CD4-positive, alpha-beta T cell treated with Interleukin-21 for 1 hour (primary cell): ENCODE measurements around the gene ALX4.

Source experiments
- DNase-seq: peaks from one replicate; pipeline ENCODE4 v3.0.0-alpha.2; 2020

ALX4 gene

DNA sequence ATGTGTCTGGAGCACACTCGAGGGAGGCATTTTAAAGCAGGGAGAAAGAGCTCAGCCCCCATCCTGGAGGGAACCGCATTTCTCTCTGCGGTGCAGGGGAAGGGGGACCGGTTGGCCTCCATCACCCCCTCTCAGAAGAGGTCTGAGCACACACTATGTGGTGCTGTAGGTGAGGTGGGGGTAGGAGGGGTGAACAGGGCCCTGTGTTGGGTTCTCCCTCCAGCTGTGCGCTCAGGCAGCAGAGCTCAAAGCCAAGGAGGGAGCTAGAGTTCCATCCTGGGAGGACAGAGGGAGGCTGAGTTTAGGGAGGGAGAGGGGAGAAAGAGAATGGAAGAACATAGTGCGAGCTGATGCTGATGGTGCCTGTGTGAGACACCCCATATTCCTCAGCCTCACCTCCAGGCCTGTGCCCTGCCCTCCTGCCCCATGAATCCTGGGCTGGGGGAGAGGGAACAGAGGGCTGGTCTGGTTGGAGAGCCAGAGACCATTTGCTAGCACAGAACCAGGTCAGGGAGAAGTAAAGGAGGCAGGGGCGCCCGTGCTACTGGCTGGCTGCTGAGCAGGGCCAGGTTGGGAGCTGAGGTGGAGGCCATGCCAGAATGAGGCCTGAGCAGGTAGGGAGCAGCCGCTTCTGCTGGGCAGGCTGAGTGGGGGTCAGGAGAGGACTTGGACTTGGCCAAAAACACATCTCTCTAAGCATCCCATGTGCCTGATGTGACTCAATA is 43.7 kb downstream of the ALX4 start:
- DNase-seq = no peak

DNA sequence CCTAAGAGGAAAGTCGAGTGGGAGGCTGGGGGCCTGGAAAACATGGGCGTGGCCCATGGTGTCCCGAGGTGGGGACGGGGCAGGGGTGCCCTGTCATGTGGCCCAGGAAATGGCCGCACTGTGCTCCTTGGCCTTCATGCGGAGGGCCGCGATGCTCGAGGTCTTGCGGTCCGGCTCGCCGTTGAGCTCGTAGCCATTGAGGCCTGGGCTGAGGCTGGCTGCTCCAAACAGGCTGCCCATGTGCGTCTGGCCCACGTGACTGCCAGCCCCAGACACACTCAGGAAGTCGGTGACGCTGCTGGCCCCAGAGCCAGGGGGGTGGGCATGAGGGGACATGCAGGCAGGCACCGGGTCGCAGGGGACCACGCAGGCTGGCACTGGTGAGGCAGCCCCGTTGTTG is 45.2 kb downstream of the ALX4 start:
- DNase-seq = no peak

DNA sequence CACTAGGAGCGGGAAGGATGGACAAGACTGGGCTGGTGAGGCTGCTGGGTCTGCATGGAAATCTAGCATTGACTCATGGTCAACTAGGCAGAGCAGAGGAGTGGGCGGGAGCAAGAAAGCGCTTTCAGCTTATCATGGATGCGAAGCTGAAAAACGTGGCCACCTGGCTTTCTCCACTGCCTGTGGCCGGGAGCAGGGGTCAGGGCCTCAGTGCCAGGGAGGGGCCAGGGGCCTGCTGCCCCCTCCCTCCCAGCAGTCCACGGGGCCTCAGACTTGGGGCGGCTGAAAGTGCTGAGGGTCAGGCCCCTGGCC is 45.5 kb downstream of the ALX4 start:
- DNase-seq = no peak

DNA sequence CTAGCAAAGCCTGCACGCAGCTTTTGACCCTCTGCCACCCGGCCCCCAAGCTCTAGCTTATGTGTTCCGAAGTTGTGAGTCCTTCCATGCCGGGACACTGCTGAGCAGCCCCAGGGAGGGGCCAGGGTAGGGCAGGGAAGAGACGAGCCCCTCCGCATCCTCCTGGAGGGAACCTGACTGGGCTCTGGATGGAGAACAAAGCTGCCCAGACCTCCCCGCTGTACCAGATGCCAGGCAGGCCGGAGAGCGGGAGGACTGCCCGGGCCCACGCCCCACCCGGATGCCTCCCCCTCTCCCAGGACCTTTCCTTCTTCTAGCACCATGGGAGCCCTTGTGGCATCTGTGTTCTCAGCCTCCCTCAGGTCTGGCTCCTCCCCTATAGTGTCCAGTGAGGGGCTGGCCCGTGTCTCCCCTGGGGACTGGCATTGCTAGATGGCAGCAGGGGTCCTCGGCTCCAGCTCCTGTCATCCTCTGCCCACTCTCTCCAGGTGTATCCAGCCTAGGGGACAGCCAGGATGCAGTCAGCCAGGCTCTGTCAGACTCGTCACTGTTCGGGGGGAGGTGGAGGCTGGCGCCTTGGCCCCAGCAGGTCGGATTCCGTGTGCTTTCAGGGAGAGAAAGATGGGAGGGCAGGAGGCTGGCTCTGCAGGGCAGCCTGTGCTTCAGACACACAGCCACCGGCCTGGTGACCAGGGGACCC is 46.1 kb downstream of the ALX4 start:
- no peak for DNase-seq

DNA sequence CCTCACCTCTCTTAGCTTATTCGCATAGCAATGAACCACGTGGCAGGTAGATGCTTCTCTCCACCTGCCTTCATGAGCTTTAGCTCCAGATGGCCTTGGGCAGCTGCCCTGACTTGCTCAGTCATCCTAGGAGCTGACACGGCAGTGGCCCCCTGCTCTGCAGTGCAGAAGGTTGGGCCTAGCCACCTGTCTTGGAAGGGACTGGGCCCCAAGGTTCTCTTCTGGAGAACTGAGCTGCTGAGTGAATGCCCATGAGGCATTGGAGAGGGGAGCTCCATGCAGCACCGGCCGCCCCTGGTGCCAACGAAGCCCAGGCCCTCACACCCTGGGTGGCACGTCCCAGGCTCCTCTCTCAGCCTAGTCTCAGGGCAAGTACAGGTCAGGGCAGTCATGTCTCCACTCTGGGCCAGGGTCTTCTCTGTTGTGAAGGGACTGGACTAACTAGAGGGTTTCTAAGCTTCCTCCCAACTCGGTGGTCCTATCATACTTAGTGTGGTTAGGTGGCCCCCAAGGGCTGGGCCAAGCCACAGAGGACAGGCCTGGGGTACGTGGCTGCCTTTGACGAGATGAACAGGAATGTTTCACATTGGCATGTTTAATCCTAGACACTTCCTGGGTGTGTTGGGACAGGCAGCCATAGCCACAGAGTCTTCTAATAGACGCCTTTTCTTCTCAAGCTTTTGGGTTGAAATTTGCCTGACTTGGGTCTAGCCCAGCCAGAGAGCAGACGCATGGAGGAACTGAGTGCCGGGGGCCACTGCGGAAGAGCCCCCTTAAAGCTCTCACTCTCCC is 47.9 kb downstream of the ALX4 start:
- no peak for DNase-seq

DNA sequence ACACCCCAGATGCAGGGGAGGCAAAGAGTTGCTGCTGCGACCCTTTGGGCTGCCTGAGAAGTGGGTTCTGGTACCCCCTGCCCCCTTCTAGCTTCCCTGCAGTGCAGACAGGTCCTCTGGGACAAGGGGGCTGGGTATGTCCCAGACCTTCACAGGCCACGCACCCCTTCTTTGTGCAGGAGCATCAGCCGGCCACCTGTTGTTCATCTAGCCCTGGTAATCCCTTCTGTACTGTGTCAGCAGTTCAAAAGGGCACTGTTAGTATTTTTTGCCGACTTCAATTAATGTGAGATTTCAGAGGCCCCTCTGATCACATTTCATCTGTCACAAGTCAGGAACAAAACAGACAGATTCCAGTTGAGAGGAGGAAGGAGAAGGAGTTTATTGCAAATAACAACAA is 49.9 kb downstream of the ALX4 start:
- DNase-seq = no peak

DNA sequence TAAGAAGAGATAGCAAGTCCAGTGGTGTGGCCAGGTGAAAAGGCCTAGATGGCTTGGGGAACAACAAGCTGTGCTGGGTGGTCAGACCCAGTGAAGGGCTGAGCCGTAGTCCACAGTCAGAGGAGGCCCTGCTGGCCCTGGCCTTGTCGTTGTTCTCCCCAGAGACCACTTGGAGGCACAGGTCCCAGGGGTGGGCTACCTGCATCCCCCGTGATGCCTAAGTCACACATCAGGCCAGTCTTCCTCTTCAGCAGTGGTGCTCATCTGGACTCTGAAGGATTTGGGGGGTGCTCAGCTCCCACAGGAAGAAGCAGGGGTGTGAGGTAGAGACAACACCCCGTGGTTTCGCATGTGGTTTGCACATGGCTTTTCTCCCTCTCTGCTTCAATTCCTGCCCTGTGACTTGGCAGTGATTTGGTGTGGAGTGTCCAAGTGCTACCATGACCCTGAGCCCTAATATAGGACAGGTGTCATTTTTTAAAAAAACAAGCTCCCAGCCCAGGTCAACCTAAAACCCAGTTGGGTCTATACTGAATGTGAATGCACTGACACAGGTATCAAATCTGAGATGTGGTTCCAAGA is 51.0 kb downstream of the ALX4 start:
- DNase-seq = no peak

DNA sequence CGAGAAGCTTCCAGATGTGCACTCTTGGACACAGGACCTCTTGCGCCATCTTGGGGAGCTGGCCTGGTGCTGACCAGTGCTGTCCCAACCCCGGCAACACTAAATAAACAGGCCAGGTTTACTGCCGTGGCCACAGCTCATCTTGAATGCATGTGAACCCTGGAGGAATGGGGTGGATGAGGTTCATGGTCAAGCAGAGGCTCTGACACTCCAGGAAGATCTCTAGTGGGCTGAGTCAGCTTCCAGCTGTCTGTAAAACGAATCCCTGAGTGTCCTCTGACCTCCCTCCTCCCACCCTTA is 51.8 kb downstream of the ALX4 start:
- no peak for DNase-seq

DNA sequence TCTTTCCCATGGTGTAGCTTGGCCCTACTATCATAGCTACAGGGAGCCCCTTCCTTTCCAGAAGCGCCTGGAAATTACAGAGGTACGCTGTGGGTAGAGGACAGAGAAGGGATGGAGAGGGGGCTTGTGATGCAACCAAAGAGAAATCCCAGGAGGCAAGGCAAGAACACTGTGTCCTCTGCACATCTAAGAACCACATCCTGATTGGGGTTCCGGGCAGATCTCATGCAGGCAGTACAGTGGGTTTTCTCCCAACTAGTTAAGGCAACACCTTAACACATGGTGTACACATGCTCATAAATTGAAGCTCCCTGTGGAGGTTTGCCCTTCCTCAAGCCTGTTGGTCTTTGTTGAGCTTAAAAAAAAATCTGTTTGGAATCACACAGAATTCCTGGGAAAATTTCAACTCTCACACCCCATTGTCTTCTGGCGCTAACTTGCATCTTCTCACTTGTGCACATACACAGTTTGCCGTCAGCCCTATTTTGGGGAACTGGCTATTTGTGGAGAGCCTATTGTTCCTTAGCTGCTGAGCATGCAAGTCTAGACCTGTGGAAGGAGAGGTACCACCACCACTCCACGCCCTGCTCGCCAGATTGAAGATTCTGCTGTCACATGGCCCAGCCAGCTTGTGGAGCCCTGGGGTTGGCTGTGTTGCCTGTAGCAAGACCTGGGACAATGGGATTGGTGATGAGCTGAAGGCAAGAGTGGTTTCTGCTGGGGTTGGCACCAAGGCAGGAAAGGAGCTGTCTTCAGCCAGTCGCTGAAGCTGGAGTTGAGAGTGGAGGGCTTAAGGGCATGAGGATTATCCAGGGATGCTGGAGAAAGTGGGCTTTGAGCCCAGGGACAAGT is 52.4 kb downstream of the ALX4 start:
- no peak for DNase-seq

DNA sequence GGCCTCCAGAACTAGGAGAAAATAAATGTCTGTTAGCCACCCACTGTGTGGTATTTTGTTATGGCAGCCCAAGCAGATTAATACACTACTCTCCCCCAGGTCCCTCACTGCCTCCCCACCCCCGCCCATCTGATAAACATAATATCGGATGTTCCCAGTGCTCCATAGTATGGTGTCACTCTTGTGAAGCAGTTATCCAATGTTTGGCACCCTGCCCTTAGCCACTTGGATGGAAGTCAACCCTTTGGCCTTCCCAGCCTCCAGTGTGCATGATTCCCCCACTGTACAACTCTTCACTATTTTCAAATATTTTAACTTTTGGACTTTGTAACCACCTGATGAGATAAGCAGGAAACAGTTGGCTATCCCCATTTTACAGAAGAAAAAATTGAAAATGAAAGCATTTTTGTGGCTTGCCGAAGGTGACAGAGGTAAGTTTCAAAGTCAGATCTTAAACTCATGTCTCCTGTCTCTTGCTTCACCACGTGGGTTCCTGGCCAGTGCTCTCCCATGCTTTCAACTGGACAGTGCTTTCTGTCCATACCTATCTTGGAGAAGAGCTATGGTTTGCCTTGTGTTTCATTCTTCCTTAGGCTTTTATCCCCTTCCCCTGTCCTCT is 53.2 kb downstream of the ALX4 start:
- DNase-seq = no peak

DNA sequence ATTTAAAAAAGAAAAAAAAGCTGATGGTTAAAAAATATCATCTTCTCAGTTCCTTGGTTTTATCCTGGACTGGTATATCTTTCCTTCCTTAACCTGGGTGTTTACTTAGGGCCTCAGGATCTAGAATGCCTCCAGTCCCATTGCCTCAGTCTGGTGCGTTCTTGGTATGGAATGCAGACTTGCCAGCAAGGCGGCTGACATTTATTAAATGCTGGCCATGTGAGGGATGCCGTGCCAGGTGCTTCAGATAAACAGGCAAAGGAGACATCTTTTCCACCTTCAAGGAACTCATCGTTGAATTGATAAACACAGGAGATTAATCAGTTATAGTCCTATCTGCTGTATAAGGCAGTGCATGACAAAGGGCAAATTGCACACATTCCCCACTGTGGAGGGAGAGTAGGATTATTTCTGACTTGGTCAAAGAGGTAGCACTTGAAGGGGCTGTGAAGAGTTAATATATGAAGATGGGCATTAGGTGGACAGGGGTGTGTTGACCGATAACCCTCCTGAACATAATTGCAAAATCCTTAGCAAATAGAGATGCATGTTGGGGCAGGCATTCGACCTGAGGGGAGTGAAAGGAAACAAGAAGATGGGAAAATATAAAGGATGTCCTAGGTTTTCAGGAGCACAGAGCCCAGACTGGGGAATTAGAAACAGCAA is 54.4 kb downstream of the ALX4 start:
- DNase-seq = no peak

DNA sequence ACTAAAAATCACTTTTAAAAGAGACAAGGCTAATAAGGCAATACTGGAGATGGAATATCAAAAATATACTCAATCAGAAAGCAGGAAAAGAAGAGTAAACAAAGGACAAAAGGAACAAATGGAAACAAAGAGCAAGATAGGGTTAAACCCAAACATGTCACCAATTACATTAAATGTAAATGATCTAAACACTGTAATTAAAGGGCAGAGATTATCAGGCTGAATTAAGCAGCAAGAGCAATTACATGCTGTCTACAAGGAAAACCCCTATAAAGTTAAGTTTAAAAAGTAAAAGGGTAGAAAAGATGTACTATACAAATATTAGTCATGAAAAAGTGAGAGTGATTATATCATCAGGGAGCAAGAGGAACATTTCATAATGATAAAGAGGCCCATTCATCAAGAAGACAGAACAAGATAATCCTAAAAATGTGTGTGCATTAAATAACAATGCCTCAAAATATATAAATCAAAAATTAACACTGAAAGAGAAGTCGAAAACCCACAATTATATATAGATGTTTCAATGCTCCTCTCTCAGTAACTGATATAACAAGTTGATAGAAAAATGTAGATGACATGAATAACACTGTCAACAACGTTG is 56.8 kb downstream of the ALX4 start:
- DNase-seq = no peak

DNA sequence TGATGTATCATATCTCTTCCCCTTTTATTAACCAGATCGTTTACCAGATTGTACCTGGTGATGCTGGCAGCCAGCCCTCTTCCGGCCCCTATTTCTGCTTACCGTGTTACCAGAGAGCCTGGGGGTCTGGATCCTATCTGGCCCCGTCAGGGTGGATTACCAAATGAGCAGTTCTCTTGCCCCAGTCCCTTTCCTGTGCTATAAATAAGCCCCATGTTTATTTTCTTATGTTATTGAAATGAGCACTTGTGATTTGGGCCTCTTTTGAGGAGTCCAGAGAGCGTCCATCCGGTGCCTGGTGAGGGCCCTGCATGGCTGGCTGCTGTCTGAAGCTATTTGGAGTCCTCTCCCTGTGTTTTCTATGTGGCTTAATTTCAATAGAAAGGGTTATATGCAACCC is 59.5 kb downstream of the ALX4 start:
- no peak for DNase-seq

DNA sequence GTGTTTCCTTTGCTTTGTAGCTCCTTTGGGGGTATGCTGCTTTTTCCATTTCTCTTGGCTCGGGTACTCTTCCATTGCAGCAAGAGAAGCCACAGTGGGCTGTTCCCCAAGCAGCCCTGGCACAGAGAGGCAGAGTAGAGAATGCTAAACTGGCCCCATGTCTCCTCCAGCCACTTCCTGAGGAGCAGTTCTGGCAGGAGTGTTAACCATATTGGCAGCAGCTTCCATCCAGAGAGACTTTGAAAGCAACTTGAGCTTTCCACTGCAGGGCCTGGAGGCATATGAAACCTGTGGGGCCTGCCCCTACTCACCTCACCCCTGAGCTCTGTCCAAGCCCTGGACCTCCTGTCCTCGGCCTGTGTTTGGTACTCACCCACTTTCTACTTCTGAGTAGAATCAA is 61.8 kb downstream of the ALX4 start:
- DNase-seq = no peak

DNA sequence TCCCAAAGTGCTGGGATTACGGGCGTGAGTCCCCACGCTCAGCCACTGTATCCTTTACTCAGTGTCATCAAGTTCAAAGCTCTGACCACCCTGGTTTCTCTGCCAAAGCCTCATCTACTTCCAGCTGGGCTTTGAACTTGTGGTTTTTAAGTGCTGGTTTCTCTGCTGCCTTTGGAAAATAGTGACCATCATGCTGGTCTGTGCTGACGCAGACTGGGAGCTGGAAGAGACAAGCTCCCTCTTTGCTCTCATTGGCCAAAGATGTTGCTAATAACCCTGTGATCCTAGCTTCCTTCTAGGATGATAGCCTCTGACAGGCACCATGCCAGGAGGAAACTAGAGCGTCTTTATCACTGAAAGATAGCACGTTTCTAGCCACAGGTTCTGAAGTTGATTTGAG is 62.4 kb downstream of the ALX4 start:
- no peak for DNase-seq

DNA sequence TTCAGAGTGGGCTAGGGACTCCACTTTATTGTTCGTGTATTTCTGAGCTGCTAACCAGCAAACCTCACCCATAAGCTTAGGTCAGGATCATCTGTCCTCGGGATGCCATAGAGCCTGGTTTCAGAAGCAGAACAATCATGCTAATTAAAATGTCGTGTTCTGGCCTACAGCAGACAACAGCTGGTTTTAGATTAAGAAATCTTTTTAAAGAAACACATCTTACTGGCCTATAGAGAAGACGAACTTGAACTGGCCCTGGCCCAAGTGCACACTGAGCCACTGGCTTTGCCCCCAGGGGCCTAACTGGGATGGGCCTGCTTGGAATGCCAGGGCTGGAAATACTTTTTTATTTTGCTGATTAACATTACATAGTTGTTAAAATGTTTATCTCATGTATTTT is 63.2 kb downstream of the ALX4 start:
- DNase-seq = no peak

DNA sequence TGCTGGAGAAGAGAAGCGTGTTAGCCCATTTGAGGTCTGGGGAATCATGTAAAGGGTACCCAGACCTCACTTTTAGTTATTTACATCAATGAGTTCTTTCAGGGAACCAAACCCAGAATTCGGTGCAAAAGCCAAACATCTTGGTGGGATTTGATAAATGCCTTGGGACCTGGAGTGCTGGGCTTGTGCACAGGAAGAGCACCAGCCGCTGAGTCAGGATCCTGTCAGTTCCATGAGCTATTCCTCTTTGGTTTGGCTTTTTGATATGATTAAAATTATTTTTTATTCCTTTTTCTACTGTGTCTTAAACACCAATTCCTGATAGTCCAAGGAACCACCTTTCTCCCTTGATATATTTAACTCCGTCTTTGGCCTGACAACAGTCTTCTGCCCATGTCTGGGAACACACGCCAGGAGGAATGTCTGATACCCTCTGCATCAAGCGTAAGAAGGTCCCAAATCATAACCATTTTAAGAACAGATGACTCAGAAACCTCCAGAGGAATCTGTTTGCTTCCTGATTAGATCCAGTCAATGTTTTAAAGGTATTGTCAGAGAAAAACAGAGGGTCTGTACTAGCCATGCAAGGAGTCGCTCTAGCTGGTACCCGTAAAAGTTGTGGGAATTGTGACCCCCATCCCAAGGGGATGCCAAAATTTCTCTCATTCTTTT is 65.2 kb downstream of the ALX4 start:
- DNase-seq = no peak

DNA sequence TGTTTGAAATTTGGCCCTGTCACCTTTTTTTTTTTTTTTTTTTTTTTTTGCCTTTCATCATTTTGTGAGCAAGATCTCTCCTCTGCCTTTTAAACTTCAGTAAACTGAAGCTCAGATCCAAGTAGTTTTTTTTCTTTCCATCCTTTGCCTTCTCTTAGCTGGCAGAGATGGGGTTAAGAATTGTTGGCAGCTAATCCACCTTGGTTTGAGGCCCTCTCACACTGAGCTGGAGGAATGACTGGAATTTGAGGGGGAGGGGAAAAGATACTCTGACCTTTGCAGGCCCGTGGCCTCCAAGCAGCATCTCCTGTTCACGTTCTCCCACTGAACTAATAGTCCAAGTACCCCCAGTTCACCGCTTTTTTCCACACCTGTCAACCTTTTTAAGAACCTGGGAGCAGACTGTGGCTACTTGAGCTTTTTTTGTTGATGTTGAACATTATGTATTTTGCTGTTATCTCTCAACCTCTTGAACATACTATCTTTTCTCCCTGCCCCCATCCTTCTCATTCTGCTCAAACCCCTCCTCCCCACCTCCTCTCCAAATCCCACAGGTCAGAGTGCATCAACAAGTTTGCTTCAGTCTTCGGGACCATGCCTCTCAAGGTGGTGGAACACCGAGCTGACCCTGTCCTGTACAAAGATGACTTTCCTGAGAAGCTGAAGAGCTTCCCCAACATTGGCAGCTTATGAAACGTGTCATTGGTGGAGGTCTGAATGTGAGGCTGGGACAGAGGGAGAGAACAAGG is 66.2 kb downstream of the ALX4 start:
- no peak for DNase-seq

DNA sequence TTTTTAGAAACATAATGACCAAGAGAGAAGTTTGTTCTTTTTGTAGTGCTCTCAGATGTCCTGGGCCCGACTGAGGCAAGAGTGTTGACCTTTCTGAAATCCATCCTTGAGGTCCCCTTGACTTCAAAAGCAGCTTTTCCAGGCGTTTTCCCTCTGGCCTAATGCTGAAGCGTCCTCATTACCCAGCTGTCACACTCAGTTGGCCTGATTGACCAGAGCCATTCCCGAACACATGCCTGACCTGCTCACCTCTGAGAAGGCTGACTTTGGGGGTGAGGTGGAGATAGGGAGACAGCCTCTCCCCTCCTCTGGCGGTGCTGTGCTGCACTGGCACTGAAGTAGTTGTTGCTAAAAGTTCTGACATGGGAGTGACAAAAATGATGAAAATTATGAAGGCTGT is 66.9 kb downstream of the ALX4 start:
- DNase-seq = no peak

DNA sequence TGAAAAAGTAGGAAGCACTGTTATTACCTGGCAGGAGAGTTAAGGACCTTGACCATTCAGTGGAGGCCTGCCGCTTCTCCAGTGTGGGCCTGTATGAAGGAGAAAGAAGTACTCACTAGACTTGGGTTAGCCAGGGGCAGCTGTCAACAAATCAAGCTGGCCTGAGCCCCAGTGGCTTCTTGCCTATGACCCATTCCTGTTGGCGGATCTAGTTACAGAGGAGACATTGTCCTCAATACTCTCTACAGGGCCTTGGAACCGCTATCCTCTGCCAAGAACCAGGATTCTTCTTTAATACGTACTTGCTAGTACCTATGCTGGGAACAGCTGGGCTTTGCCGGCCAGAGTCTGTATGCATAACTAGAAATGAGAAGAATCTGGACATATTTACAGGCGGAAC is 68.1 kb downstream of the ALX4 start:
- no peak for DNase-seq
